AG09319 (cell line): ENCODE measurements around the gene L3MBTL4.

ENCODE experiments used
- DNase-seq: peaks from one replicate; pipeline ENCODE4 v3.0.0-alpha.2; 2010; ENCODE audit warnings: low read depth; ENCODE audit errors: extremely low read depth
- TF ChIP-seq, protein P1 (sequence below): IDR thresholded peaks from 2 replicates; pipeline ENCODE4 v1.5.1; 2011; ENCODE audit warnings: low read depth, mild to moderate bottlenecking, inconsistent platforms, low read length, moderate library complexity

L3MBTL4 gene

DNA sequence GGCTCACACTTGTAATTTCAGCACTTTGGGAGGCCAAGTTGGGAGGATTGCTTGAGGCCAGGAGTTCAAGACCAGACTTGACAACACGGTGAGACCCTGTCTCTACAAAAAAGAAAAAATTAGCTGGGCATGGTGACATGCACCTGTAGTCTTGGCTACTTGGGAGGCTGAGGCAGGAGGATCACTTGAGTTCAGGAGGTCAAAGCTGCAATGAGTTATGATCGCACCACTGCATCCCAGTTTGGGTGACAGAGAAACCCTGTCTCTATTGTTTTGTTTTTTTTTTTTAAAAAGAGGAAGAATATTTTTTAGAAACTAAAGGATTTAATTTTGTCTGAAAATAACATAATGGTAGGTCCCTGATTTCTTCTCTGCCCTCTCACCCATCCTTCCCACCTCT is 440.0 kb downstream of the L3MBTL4 start:
- no peak for DNase-seq
- TF ChIP-seq, protein P1, sequence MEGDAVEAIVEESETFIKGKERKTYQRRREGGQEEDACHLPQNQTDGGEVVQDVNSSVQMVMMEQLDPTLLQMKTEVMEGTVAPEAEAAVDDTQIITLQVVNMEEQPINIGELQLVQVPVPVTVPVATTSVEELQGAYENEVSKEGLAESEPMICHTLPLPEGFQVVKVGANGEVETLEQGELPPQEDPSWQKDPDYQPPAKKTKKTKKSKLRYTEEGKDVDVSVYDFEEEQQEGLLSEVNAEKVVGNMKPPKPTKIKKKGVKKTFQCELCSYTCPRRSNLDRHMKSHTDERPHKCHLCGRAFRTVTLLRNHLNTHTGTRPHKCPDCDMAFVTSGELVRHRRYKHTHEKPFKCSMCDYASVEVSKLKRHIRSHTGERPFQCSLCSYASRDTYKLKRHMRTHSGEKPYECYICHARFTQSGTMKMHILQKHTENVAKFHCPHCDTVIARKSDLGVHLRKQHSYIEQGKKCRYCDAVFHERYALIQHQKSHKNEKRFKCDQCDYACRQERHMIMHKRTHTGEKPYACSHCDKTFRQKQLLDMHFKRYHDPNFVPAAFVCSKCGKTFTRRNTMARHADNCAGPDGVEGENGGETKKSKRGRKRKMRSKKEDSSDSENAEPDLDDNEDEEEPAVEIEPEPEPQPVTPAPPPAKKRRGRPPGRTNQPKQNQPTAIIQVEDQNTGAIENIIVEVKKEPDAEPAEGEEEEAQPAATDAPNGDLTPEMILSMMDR = no peak

DNA sequence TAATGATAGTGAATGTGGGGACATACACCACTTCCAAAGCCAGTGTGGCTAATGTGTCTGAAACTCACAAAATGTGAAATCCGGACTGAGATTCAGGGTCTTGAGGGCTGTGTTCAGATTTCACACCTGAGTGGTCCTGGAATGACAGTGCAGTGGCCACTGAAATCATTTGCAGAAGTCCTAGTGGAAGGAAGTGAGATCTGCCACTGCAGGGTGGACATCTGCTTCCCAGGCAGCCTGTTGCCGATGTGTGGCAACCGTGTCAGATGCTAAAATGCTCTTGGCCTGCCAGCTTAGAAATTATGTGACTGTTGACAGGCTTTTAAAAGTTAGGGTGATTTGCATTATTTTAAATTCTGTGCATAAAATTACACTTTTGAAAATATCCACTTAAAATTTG is 441.6 kb downstream of the L3MBTL4 start:
- no peak for DNase-seq
- TF ChIP-seq, protein P1 = no peak

DNA sequence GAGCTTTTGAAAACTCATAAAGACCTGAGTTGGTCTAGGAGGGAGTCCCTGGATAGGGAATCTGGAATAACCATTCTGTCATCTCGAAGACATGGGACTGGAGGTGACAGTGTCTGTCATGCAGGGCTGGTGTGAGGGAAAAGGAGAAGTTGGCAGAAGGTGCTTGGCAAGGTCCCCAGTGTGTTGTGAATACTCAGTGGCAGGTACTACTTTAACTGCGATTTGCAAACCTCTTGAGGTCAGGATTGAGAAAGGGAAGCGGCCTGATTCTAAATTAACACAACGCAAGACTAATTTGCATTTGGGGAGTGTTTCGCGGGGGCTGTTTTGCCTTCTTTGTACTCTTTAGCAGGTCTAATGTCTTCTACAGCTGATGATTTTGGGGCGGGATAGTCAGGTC is 442.4 kb downstream of the L3MBTL4 start:
- TF ChIP-seq, protein P1 = no peak
- no peak for DNase-seq

DNA sequence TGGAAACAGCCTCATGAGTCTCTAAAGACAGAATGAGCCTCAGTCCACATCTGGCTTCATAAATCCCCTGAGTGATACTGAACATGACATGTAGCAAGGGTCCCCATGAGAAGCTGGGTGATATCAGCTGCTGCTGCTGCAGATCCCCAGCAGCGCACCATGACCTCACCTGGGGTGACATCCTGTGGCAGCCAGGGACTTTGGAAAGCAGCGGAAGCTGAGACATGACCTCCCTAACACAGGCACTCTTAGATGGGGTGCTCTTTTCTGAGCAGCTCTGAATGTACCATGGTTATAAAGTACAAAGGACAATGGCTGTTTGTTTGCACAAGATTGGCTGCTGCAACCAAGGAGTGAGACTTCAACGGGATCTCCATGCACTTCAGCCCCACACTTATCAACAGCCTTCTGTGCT is 444.7 kb downstream of the L3MBTL4 start:
- TF ChIP-seq, protein P1 = no peak
- no peak for DNase-seq

DNA sequence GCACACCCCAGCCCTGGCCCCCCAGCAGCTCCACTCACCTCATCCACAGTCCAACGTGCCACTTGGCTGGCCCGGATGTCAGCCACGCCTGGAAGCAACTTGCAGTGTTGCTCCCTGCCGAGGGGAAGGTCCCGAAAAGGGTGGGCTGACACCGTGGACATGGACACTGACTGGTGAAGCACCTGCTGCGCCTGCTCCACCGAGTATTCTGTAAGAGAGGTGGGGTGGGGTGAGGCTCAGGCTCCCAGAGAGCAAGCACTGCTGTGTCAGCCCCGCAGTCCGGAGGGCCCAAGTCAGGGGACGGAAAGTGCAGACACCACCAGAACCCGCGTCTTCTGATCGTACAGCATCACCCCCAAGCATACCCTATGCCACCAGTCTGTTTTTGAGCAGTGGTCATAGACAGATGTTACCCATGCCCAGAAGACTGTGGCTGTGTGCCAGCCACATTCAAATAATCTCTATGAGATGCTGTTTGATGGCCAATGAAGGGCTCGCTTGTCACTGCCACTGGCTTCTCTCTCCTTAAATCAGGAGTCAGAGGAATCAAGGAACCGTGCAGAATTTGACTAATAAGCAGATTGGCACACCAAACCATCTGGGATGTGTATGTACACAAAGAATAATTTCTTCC is 445.2 kb downstream of the L3MBTL4 start:
- TF ChIP-seq, protein P1 = no peak
- DNase-seq = no peak

DNA sequence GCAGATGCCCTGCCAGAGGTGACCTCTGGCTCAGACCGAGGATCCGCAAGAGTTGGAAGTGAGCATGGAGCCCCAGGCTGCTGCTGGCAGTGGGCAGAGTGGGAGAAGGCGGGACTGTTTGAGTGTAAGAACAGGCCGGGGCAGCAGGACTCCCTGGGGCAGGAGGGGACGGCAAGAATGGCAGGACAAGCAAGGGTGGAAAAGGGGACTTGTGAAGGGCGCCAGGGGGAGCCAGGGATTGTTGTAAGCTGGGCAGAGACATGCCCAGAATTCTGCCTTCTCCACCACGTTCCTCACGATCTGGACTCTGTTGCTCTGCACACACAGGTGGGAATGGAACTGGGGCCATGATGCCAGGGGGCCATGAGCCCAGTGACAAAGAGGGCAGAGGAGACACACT is 447.0 kb downstream of the L3MBTL4 start:
- TF ChIP-seq, protein P1 = no peak
- no peak for DNase-seq

DNA sequence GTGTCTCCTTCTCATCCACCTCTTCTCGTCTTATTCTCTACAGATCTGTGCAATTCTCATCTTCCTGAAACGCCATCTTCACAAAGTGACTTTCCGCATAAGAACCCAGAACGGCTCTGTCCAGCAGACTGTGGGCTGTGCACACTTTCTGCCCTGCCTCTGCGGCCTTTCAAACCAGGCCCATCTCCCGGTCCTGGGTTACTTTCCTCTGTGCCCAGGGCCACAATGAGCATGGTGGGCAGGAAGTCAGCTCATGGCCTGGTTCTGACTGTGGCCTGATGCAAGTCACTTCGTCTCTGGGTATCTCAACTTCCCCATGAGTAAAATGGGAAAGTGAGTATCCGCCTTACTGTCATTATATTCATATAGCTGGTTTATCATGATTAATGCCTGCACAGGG is 447.7 kb downstream of the L3MBTL4 start:
- TF ChIP-seq, protein P1 = no peak
- DNase-seq = no peak
